ENCODE measurements around the gene NVL.
"Not testable (repeated sequence)": the region's sequence is repeated elsewhere in the genome, so short reads cannot be mapped to it uniquely, and the experiment has no call there.

- TF ChIP-seq, protein P1, sequence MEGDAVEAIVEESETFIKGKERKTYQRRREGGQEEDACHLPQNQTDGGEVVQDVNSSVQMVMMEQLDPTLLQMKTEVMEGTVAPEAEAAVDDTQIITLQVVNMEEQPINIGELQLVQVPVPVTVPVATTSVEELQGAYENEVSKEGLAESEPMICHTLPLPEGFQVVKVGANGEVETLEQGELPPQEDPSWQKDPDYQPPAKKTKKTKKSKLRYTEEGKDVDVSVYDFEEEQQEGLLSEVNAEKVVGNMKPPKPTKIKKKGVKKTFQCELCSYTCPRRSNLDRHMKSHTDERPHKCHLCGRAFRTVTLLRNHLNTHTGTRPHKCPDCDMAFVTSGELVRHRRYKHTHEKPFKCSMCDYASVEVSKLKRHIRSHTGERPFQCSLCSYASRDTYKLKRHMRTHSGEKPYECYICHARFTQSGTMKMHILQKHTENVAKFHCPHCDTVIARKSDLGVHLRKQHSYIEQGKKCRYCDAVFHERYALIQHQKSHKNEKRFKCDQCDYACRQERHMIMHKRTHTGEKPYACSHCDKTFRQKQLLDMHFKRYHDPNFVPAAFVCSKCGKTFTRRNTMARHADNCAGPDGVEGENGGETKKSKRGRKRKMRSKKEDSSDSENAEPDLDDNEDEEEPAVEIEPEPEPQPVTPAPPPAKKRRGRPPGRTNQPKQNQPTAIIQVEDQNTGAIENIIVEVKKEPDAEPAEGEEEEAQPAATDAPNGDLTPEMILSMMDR (IDR thresholded peaks at IDR 0.05): not testable (repeated sequence)
- TF ChIP-seq EZH2, EZH2phosphoT487 (IDR thresholded peaks at IDR 0.05): not testable (repeated sequence)
Measured at GRCh38 chr1:224311503-224311902, 18.5 kb downstream of the NVL start.

All from neural progenitor cell (in vitro differentiated cells).